Umbilical cord (tissue), 2 donors: ENCODE data around the gene TUBA4A. TPM values are rescaled to one million over a fixed set of nuclear protein-coding genes. Genes with fewer than 3 reads are reported as not detected.
"Not testable (repeated sequence)": the region's sequence is repeated elsewhere in the genome, so short reads cannot be mapped to it uniquely, and the experiment has no call there.

Source experiments
- DNase-seq: peaks from one replicate; pipeline ENCODE4 v3.0.0-alpha.2; 2015; ENCODE audit warnings: low spot score
- total RNA-seq: library from RNA; depleted of rRNA; stranded (reverse); fragments of >200 nt; gene quantifications from one replicate; pipeline ENCODE4 v1.2.3, GENCODE V29; 2014; ENCODE audit warnings: low replicate concordance; ENCODE audit not compliant: insufficient read depth

The TUBA4A gene
- 21.7 TPM for total RNA-seq

DNA sequence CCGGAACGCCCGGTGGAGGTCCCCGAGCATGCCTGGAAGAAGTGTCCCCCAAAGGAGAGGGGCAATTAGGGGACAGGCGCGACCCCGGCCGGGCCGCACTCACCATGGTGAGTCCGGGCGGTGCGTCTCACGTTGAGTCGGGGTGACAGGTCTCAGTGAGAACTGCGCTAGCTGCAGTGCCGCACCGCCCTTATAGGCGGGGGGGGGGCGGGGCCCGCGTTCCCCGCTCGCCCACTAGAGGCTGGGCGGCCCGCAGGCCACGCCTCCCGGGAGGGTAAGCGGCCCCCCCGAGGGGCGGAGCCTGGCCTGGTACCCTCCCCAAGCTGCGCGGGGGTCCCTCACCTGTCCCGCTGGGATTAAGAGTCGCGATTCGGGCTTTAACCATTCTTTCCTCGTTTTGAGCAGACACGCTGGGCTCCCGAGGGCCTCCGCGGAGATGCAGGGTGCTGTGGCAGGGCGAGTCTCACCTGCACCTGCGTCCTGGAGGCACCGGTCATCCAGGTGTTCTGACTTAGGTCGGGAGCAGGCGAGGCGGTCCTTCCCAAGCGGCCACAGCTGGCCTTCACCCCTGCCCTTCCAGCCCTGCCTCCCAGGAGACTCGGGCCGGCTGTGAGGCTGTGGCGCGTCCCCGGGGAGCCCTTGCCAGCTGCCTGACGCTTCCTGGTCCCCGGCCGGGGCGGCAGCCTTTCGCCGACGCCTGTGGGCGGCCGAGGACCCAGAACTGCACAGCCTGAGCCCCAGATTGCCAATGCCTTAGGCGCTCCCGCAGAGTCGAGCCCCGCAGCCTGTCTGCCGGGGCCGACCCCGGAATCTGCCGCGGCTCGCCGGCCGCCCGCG lies at the start of gene TUBA4A:
Gene TUBA4A, minus strand, starts transcription at position 166 of the 837 bp plus-strand sequence. Its CDS starts 60 bp downstream, at position 106.
- peak; percentile 58 for DNase-seq

DNA sequence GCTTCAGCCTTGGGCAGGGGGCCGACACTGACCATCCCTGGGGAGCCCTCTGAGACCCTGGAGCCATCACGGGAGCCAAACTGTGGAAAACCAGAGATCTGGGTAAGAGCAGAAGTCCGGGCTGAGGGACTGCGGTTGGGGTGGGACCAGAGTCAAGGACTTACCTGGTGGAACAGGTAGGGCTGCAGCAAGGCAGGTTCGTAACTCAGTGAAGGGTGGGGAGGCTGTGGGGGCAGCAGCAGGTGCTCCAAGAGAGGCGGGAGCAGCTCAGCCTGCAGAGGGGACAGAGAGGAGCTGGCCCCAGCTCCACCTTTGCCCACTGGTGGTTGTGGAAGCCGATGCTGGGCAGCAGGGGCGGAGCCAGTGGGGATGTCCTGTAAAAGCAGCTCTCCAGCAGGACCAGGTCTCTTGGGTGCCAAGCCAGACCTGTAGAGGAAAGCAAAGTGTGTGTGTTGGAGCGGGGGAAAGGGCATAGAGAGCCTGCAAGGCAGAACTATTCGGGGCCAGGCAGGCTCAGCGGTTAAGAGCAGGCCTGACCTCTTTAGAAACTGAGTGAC lies 48.8 kb upstream of the TUBA4A start:
- DNase-seq, result no peak

DNA sequence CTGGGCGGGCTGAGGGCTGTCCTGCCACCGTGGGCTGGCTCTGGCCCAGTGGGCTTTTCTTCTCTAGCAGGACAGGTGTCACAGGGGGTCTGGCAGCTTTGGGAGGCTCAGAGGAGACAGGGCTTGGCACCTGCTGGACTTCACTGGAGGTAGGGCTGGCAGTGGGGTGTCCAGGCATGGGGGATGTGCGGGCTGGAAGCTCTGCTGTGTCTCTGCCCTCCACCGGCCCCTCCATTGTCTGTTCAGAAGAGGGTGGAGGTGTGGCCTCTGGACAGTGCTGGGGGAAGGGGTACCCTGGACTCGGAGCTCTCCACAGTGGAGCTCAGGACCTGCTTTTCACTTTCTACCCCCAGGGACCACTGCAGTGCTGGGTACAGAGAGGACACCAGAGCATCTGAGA lies 46.3 kb upstream of the TUBA4A start:
- DNase-seq, result no peak

DNA sequence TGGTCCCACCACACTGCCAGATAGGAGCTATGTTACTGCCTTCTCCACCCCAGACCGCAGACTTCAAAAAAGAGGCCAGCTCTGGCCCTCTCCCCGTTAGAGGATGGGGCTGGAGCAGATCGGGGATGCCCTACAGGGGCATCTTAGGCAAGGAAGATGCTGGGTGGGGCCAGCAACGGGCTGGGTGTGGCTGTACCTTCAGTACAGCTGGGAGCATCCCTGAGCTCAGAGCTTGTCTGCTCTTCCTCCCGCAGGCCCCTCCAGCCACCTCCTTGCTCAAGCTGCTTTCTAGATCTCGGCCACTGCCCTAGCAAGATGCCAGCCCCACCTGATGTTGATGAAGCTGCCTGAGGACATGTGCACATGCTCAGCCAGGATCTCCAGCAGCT lies 45.6 kb upstream of the TUBA4A start:
- DNase-seq, result no peak

DNA sequence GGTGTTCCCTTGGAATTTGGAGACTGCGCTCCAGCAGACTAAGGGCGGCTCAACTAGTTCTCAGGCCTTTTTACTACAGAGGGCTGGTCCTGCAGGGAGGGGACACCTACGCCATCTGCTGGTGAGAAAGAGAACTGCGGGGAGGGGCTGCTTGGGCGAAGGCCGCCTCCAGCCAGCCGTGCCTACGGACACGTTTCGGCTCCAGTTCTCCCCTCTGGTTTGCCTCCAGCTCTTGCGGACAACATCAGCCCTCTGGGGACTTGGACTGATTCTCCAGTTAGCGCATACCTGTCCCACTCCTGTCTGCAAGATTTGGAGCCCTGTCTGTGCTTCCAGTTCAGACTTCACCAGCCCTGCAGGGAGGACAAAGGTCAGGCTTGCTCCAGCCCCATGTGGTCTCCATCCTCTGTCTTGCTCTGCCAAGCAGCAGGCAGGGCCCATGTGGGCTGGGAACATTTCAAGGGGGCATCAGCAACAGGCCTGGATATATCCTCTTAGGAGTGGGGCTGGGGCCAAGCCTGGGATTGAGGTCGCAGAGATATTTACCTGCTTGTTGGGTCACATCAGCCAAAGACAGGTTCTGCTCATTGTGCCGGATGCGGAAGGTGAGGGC lies 45.1 kb upstream of the TUBA4A start:
- peak; percentile 85 for DNase-seq

DNA sequence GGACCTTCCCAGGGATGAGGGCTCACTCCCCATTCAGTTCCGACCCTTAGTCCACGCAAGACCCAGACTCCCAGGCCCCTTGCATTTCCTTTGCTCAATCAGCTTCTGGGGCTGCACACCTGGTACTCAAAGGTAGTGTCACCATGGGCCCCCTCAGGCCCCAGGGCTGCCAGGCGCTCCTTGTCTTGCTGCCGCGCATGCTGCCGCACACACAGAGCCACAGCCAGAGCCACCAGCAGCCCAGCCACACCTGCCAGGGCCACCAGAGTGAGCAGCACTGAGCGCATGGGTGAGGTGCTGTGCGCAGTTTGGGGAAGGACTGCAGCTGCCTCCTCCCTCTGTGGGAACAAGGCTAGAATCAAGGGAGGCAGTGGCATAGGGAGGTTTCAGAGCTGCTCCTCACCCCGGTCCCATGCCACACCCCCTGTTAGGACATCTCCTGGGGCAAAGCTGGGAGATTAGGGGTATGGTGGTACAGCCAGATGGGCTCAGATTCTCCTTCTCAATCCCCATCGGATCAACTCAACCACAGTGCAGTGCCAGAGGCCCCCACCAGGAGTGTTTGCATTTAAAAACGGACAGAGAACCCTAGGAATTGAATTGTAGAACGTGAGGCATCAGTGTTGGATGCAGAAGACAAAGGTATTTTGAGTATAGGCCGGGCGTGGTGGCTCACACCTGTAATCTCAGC lies 44.2 kb upstream of the TUBA4A start:
- no peak for DNase-seq

DNA sequence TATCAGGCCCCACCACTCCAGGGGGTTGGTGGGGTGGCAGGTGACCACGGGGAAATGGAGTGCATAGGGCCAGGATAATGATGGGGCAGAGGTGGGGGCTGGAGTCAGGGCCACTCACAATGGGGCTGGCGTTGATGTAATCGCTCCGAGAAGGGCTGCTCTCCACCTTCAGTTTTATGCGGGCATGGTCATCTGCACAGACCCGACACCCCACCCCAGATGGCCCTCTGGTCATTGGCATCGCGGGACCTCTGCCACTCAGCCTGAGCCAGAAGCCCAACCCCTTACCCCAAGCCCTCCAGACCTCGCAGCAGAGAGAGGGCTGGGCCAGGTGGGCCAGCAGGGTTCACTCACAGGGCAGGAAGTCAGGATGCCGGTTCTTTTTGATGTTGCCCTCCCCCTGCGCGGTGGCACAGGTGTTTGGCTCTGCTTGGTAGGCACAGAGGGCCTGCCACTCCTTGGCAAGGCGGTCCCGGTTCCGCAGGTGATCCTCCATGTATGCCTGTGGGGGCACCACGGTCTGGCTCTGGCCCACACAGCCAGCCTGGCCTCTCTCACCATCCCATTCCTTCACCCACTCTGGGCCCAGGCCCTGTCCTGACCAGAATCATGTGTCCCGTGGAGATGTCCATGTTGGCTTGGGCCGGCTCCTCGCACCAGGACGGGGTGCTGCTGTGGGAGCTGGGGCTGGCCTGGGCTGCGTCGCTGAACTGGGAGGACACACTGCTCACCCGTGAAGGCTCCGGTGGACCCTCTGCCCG lies 43.1 kb upstream of the TUBA4A start:
- DNase-seq, result no peak

DNA sequence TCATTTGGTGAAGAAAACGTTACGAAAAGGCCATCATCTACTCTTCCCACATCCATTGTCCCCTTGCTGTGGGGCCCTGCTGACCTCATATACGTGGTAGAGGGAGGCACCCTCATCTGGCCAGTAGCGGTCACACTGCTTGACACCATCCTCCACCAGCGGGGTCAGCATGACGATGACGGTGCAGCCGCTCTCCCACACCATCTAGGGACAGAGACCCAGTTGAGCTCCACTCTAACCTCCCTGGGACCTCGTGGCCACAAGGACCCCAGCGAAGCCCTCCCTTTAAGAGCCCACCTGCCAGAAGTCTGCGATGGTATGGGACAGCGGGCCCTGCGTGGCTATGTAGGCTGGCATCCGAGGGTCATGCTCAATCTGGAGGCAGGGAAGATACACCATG lies 42.4 kb upstream of the TUBA4A start:
- DNase-seq, result no peak

DNA sequence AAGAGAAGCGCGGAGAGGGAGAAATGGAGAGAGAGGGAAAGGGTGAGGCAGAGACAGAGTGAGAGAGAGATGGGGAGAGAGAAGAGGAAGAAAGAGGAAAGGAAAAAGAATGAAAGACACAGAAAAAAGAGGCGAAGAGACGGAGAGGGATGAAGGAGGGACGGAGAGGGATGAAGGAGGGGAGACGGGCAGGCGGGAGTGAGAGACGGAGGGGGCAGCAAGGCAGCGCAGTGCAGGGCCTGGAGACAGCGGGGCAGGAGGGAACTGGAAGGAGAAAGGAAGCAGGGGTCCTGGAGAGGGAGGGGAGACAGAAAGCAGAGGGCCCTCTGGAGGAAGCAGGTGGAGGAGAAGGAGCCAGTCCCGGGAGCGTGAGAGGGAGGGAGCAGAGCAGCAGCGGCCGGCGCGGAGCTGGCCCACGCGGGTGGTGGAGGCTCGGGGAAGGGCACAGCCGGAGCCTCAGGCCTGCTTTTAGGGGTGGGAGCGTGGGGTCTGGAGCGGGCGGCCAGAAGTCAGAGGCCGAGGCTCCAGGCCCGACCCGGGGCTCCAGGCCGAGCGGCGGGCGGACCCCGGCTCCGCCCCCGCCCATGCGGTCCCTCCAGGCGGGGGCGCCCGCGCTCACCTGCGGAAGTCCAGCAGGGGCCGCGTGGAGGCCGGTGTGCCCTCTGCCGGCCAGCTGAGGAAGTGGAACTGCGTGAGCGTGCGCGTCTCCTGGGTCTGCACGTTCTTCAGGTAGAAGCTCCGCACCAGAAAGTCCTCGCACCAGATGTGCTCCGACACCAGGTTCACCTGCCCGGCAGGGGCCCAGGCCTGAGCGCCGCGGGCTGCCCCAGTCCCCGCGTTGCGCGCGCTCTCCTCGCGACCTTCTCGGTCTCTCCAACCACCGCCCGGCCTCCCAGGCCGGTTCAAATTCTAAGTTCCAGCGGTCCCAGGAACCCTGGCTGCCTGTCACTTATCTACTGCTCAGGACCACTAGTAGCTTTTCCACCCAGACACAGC lies 40.9 kb upstream of the TUBA4A start:
- DNase-seq, result peak; percentile 82

DNA sequence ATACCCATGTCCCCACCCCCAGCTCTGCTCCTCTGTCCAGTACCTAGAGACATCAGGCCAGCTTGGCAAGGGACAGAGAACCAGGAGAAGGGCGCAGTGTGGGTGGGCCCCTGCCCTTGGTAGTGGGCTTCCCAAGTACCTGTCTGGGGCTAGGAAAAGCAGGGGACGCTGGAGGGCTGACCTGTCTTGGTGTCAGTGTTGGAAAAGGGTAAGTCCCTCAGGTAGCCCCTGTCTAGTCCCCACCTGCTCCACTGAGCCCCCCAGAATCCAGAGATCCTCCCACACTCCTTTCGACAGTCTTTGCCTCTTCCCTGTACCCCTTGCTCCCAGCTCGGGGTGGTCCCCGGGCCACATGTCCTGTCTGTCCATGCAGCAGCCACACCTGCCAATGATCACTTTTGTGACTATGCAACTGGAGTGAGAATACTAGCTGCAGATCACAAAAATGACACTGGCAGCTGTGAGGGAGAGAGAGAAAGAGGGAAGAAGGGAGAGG lies 40.1 kb upstream of the TUBA4A start:
- no peak for DNase-seq

DNA sequence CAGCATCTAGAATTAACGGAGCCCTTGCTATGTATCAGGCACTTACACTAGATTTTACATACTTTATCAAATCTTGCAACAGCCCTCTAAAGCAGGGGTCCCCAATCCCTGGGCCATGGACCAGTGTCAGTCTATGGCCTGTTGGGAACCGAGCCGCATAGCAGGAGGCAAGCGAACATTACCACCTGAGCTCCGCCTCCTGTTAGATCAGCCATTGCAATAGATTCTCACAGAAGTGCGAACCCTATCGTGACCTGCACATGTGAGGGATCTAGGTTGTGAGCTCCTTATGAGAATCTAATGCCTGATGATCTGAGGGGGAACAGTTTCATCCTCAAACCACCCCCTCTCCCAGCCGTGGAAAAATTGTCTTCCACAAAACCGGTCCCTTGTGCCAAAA lies 38.9 kb upstream of the TUBA4A start:
- no peak for DNase-seq

DNA sequence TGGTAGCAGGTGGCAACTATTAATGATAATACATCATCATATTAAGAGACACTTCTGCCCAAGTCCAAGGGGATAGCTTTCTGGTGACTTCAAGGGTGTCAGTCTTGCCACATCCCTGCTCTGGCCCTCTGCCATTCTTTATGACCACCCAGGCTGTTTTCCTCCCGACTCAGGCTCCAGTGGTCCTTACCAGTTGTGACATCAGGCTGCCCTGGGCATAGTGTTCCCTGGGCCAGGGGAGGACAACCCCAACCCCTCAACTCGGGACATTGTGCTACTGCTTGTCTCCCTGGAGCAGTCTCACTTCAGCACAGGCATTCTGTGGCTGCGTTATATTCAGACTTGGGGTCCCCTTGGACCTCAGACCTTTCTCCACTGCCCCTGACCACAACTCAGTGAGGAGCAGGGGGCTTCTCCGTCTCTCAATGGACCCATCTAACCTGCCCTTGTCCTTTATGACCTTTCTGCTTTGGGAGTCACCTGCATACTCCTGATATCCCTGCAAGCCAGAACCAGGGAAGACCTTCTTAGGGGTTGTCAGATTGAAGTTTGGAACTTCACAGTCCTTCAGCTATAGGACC lies 38.3 kb upstream of the TUBA4A start:
- no peak for DNase-seq

DNA sequence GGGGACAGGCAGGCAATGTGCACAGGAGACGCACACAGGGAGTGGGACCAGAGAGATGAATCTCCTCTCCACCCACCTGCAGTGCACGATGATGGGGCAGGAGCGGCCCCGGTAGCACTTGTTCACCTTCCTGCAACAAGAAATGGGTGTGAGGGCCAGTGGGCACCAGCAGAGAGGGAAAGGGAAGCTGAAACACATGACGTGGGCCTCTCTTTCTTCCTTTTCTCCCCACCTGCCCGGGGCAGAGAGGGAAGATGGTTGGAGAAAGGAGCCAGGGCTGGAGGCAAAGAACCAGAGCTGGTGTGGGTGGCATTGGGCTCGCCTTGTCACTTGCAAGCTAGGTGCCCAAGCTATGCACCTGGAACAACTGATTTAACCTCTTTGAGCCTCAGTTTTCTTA lies 37.7 kb upstream of the TUBA4A start:
- DNase-seq, result no peak

DNA sequence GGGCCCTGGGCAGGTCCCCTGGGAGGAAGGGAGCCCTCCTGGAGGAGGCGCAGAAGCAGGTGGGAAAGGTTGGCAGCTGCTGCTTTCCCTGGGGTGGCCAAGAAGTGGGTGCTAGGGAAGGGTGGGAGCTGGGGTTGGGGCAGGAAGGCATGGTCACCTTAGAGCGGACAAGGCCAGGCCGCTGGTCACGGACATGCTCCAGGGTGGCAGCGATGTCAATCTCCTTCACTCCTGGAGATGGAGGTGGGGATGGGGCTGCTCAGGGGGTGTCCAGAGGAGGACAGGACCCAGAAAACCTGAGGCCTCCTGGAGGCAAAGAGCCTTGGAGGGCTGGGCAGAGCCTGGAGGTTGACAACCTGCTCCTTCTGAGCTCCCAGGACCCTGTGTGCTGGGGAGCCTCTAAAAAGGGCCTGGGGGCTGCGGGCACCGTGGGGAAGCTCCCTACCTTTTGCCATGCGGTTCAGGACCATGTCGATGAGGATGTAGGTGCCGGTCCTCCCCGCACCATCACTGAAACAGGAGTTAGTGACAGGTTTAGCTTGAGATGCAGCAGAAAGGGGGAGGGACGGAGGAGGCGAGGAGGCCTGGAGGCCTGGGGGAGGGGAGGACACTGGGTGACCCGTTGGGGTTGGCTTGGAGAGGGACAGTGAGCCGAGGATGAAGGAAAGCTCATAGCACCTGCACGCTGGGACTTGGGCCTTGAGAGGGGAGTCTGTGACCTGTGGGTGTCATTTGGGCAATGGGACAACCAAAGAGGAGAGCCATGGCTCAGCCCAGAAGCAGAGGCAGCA lies 36.9 kb upstream of the TUBA4A start:
- DNase-seq, result no peak

DNA sequence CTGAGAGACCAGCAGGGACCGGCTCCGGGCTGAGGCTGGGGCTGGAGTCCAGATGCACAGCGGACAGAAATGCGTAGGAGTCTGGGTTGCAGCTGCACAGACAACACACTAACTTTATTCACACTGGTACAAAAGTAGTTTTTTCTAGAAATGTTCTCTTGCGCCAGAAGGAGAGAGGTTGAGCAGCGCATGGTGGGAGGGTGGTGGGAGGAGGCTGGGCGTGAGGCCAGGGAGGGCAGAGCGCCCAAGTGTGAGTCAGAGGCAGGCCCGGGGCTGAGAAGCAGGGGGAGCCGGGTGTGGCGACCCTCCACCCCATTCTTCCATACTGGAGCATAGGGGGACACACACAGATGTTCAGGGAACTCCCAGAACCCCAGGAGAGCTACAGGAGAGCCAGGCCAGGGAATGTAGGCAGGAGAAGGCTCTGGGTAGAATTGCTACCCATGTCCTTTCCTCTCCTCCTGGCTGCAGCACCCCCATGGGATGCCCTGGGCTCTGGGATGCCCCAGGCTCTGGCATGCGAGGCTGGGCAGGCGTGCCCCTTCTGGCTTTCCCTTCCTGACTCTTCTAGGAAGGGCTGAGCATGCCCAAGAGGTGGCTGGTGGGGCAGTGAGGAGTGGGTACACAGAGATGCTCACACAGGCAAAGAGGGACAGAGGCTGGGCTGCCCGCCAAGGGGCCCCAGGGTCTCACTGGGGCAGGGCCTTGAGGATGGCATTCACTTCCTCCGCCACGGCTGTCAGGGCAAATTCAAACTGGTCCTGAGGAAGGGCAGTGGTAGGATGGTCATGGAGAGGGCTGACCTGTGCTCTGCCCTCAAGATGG lies 36.0 kb upstream of the TUBA4A start:
- peak; percentile 91 for DNase-seq

DNA sequence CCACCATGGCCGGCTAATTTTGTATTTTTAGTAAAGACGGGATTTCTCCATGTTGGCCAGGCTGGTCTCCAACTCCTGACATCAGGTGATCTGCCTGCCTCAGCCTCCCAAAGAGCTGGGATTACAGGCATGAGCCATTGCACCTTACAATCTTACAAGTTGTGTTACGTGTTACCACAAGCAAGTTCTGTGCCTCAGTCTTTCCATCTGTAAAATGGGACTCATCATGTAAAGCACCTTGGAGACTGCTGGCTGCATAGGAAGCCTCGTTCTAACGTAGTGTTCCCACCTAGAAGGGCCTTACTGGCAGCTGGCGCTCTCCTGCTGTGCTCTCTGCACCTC lies 35.4 kb upstream of the TUBA4A start:
- DNase-seq, result no peak

DNA sequence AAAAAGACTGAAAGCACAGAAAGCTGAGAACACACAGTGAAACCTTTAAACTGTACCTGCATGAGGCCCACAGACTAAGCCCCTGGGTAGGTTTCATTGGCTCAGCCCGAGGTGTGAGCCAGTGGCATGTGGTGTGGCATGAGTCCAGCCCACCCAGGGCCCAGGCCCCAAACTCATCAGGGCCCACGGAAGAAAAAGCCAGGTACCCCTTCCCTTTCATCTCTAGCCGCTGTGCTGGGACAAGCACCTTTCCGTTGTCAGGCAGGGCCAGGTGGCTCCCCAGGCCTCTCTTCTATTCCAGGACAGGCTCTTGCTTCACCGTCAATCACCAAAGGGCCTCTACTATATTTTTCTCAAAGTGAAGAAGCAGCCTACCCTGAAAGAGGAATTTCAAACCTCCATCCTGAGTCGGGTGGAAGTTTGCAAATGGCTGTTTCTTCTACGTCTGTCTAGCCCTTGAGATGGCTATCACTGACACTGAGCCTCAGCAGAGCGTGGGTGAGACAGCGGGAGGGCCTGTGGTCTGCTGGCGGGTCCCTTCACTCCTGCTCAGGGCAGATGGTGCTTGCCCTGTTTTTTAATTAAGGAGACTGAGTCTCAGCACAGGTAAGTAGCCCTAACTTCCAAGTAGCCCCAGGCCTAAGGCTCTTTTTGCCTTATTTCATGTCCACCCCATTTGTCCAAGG lies 34.0 kb upstream of the TUBA4A start:
- DNase-seq, result no peak

DNA sequence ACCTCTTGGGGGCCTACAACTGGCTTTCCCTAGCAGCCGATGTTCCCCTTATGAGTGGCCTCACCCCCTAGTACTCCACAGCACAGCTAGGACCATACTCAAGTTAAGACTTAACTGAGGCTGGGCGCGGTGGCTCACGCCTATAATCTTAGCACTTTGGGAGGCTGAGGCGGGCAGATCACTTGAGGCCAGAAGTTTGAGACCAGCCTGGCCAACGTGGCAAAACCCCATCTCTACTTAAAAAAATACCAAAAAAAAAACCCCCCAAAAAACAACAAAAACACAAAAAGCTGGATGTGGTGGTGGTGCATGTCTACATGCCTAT lies 33.4 kb upstream of the TUBA4A start:
- not testable (repeated sequence) for DNase-seq
